IPS-NIHi7 (cell line): Measurements from ENCODE around the gene SLC25A18.

Source experiments
- DNase-seq: peaks from one replicate; pipeline ENCODE4 v3.0.0; 2012; ENCODE audit warnings: mixed read lengths; ENCODE audit errors: extremely low spot score

The SLC25A18 gene

DNA sequence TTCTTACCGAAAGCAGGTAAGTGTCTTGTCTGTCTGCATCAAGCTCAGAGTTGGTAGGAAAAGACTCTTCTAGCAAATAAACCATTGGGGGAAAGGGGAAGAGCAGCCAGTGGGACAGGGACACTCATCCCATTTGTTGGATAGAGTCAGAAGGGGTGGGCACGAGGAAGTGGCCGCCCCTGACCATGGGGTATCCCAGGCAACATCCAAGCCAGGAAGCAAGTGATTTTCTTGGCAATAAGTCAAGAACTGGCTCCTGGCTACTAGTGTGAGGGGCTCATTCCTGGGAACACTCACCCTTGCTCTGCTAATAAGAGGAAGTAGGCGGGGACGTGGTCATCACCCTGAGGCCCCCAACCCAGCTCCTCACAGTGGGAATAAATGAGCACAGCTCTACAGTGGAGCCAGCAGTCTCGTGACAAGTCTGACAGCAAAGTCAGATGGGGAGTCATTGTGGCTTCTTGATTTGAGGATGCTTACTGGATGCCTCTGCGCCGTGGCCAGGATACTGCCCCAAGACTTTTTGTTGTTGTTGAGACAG lies 6.7 kb downstream of the SLC25A18 start:
- DNase-seq, result no peak

DNA sequence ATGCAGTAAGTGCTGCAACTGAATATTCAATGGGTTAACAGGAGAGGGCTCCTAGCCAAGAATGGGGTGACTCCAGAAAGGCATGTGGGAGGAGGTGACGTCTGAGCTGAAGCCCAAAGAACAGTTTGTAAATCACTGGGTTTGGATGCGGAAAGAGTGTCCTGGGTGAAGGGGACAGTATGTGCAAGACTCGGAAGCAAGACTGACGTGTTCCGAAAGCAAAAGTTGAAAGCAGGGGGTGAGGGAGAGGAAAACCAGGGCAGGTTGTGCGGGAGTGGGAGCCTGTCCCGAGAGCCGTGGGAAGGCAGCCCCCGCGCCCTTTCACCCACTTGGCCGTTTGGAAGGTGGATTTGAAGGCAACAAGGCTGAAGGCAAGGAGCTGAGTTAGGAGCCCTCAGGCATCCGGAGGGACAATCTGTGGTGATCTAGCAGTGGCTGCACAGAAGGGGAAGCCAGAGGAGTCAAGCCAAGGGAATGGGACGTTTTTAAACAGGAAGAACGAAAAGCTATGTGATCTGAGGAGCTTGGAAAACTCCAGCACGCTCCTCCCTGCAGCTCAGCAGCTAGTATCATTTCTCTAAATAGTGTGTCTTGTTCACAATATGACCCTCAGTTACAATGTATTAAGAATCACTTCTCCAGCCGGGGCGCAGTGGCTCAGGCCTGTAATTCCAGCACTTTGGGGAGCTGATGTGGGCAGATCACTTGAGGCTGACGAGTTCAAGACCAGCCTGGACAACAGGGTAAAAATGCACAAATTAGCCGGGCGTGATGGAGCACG lies 7.7 kb downstream of the SLC25A18 start:
- DNase-seq, result no peak

DNA sequence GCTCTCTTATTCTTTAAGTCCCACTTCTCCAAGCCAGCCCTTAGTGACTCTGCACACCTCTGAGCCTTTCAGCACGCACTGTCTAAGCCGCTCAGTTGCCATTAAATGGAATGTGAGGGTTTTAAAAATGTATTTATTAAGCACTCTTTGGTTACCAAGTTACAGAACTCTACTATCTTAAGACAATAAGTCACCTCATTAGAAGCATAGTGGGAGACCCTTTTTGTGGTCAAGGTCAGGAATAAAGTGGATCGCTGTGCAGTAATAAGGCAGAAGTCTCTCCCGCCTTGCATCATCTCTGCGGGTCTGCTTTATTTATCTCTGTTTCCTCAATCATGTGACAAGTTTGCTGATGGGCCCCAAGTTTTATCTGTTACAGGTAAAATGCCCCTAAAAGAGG lies 11.9 kb downstream of the SLC25A18 start:
- DNase-seq, result no peak

DNA sequence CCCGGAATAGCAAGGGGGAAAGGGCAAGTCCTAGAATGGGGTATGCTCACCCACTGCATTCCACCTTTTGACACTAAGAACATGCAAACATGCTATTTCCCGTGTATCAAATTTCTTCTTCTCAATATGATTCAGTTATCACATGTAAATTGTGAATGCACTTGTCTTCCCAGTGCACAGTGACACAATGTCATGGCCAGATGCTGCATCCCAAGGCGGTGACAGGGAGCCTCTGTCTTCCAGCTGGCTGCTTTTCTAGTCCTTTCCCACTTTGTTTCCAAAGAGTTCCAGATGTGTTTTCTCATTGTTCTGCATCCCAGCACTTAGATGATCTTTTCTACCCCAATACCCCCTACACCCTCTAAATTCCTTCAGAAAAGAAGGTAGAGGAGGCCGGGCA lies 12.4 kb downstream of the SLC25A18 start:
- DNase-seq, result no peak

GRCh38 chr22:17576470-17576869 lies 13.2 kb downstream of the SLC25A18 start:
- DNase-seq, result peak; percentile 60

DNA sequence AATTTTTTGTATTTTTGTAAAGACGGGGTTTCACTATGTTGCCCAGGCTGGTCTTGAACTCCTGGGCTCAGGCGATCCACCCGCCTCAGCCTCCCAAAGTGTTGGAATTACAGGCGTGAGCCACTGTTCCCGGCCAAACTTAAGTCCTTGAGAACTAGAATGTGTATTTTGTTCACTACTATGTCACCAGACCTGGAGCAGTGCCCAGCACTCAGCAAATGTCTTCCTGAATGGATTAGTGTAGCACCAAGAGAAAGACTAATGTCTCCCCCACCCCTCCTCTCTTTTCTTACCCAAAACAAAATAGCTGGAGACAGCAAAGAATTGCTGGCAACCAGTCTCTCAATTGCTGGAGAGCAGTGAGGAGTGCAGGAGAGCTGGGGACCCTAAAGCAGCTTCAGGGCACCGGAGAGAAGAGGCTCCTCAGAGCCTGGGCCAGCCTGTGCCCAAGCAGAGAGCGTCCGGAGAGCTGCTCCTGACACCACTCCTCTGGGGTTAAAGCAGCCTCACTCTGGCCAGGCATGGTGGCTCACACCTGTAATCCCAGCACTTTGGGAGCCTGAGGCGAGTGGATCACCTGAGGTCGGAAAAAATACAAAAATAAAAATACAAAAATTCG lies 14.9 kb downstream of the SLC25A18 start:
- DNase-seq, result no peak

DNA sequence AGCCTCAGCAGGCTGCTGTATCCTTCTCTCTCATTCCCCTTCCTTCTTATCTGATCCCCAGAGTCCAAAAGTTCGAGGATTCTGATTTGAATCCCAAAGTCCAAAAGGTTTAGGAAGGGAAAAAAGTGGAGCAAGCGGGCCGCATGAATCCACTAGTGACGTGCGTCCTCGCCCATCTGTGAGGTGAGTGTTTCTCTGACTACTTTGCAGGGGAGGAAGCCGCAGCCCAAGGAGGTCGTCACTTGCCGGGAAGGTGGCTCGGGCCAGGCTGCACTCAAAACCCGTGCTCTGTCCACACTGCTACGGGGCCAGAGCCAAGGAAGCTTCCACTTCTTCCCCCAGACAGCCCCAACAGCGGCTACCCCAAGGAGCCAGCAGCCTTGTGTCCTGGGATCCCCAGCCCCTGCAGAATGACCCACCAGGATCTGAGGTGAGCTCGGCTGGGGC lies 16.3 kb downstream of the SLC25A18 start:
- DNase-seq, result no peak

GRCh38 chr22:17580441-17581031 lies 17.2 kb downstream of the SLC25A18 start:
- peak; percentile 59 for DNase-seq

DNA sequence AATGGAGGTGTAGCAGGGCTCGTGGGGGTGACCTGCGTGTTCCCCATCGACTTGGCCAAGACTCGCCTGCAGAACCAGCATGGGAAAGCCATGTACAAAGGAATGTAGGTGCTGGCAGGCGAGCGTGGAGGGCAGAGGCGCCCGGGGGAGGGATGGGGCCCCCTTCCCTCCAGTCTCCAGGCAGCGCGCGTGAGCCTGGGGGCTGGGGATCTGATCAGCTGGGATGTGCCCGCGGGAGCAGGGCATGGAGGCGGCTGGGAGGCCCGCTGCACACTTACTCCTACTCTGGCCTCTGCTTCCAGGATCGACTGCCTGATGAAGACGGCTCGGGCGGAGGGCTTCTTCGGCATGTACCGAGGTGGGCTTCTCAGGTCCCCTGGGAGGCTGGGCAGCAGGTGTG lies 17.8 kb downstream of the SLC25A18 start:
- DNase-seq, result no peak

DNA sequence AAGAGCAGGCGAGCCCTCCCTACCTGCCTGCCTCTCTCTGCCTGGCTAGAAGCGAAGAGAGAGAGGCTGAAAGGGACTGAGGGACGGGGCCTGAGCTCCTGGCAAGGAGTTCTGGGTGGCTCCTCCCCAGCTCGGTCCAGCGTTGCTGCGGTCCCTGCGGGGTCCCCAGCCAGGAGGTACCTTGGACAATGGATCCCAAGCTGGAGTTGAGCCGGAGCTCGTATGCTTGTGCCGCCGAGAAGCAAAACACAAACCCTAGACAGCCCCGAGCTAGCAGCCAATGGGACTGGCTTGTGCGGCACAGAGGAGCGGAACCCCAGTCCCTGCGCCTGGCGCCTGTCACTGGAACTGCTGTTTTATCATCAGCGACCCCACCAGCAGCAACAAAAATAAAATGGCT lies 18.3 kb downstream of the SLC25A18 start:
- DNase-seq, result no peak

- no peak for DNase-seq
Measured at GRCh38 chr22:17583151-17583550, 19.9 kb downstream of the SLC25A18 start.

GRCh38 chr22:17586831-17587440 lies 23.6 kb downstream of the SLC25A18 start:
- DNase-seq, result no peak

DNA sequence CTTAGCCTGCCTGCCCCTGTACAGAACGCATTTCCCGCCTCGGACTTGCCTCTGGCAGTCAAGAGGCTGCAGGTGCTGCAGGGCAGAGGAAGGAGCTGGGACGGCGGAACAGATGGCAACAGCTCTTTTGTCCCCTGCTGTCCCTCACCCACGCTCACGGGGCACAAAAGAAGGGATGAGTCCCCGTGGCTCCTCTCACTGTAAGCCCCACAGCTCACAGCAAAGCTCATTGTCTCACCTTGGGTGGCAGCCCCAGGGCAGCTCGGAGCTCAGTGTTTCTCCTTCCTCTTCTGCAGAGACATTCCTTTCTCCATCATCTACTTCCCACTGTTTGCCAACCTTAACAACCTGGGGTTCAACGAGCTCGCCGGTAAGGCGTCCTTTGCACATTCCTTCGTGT lies 24.3 kb downstream of the SLC25A18 start:
- DNase-seq, result no peak

GRCh38 chr22:17588606-17589005 lies 25.3 kb downstream of the SLC25A18 start:
- no peak for DNase-seq

DNA sequence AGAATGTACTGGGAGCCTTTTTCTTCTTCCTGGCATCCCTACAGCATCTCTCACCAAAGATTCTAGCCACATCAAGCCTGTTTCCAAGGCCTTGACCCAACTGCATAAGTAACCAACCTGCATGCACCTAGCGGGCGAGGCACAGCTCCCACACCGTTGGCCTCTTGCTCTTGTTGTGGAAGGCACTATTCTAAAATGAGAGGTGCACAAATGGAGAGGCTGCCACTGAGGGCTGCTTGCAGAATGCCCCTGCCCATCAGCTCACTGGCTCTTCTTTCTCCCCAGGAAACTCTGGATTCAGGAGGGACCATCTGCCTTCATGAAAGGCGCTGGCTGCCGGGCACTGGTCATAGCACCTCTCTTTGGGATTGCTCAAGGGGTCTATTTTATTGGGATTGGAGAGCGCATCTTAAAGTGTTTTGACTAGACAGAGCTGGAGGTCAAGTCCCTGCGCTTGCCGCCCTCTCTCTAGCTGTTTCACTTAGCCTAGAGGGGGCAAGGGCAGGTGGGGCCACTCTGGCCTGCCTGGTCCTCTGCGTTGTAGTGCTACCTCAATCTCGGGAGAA lies 26.6 kb downstream of the SLC25A18 start:
- no peak for DNase-seq

- no peak for DNase-seq
Measured at GRCh38 chr22:17590586-17590985, 27.3 kb downstream of the SLC25A18 start.

DNA sequence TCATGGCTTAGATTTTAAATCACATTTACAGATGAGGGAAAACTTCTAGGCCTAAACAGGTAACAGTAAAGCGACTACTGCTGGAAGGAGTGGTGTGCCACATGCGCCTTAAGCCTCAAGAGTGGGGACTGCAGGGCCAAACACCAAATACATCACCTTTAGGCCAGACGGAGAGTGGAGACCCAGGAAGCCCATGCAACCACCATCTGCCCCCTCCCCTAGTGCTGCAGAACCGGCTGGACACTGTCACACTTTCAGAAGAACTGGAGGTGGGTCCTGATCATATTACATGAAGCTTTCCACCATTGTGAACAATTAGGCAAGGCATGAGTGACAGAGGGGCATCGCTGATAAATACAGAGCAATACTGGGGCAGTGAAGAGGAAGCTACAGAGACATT lies 28.9 kb downstream of the SLC25A18 start:
- no peak for DNase-seq

DNA sequence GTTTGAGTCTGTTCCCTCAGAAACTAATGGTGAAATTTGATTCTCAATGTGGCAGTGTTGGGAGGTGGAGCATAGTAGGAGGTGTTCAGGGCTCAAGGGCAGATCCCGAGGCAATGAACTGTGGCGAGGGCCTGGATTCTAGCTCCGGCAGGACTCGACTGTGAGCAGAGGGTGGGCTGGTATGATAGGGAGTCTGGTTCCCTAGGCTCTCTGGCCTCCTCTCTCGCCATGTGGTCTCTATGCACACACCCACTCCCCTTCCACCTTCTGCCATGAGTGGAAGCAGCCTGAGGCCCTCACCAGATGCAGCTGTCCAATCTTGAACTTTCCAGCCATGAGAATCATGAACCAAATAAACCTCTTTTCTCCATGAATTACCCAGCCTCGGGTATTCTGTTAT lies 32.9 kb downstream of the SLC25A18 start:
- DNase-seq, result no peak

GRCh38 chr22:17597217-17597616 lies 33.9 kb downstream of the SLC25A18 start:
- no peak for DNase-seq

DNA sequence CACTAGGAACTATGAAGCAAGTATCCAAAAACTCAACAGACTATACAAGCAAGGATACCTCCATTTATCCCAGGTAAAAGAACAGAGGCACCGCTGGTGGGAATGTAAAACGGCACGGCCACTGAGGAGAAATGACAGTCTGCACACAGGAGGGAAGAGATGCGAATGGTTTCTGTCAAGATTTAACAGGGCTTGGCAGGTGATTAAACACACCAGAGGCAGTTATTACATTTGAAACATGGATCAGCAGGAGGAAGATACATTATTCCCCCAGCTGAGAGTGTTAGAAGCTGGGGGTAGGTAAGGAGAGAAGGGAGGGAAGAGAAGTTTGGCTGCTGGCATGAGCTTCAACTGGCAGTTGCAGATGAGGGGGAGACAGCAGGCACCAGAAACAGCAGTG lies 35.0 kb downstream of the SLC25A18 start:
- no peak for DNase-seq

- no peak for DNase-seq
Measured at GRCh38 chr22:17601031-17601430, 37.7 kb downstream of the SLC25A18 start.

DNA sequence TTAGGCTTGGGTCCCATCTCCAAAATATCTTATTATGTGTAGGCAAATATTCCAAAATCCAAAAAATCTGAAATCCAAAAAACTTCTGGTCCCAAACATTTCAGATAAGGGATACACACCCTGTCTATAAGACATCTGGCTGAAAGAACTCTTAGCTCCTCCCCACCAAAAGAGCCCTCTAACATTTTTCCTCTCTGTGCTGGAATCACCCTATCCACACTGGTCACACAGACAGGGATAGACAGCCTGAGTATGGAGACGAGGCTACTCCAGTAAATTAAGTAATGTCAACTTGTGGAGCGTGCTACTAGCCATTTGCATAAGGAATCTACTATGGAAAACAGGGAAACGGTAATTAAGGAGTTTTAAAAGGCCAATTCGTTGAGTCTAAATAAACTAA lies 40.4 kb downstream of the SLC25A18 start:
- DNase-seq, result no peak
